Neural crest cell (in vitro differentiated cells): ENCODE data around the gene F2. TPM values are rescaled to one million over a fixed set of nuclear protein-coding genes. Genes with fewer than 3 reads are reported as not detected.
A peak's percentile ranks its signal among the peaks of the same experiment; 100 is the strongest.
"Not testable (repeated sequence)": the region's sequence is repeated elsewhere in the genome, so short reads cannot be mapped to it uniquely, and the experiment has no call there.

ENCODE experiments used
- DNase-seq: peaks from one replicate; pipeline ENCODE4 v3.0.0; 2021; ENCODE audit warnings: low read depth, mixed read lengths, low spot score
- H3K27ac Mint-ChIP-seq: one replicate; pipeline ENCODE4 v1.8.0; 2021; ENCODE audit warnings: mild to moderate bottlenecking, mixed read lengths; ENCODE audit not compliant: unreplicated experiment
- H3K27me3 Mint-ChIP-seq: 2 replicates; pipeline ENCODE4 v1.8.0; 2021; ENCODE audit warnings: low read depth, mild to moderate bottlenecking, mixed read lengths
- H3K36me3 Mint-ChIP-seq: 2 replicates; pipeline ENCODE4 v1.8.0; 2021; ENCODE audit warnings: low read depth, mild to moderate bottlenecking, mixed read lengths
- H3K4me1 Mint-ChIP-seq: 2 replicates; pipeline ENCODE4 v1.8.0; 2021; ENCODE audit warnings: mixed read lengths
- H3K4me3 Mint-ChIP-seq: one replicate; pipeline ENCODE4 v1.8.0; 2021; ENCODE audit warnings: mild to moderate bottlenecking, mixed read lengths
- H3K9me3 Mint-ChIP-seq: 2 replicates; pipeline ENCODE4 v1.8.0; 2021; ENCODE audit warnings: mixed read lengths
- long read RNA-seq: library from polyadenylated mRNA; unstranded; transcript quantifications from one replicate; pipeline ENCODE4 v2.0.0, GENCODE V29; 2020
- total RNA-seq: library from RNA; stranded (reverse); gene quantifications from 2 replicates; pipeline ENCODE4 v1.2.1, GENCODE V29; 2021
- TF ChIP-seq, protein P1 (sequence below): fragments of 200-600 bp; sonication (generic); conservative IDR thresholded peaks from 2 replicates; pipeline ENCODE4 v1.5.0; 2021; ENCODE audit warnings: antibody characterized with exemption, mild to moderate bottlenecking

F2 gene
- not detected in 2 replicates for total RNA-seq
- long read RNA-seq, result 0 reads

DNA sequence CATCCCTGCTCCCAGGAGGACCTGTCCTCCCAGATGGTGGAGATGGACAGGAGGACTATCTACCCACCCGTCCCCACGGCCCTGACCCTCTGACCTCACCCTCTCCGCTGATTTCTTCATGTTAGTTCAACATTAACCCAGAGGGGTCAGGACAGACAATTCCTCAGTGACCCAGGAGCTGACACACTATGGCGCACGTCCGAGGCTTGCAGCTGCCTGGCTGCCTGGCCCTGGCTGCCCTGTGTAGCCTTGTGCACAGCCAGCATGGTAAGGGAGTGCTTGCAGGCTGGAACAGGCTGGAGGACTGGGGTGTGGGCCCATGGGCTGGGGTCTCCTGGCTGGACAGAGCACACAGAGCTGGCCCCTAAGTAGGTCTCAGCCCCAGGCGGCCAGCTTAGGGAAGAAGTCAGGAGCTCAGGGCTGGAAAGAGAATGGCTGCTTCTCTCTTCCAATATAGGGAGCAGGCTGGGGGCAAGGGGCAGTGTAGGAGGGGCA lies at the start of gene F2:
Gene F2, plus strand, starts transcription at position 166 of the 495 bp plus-strand sequence. Its CDS starts 23 bp downstream, at position 189.
- Mint-ChIP-seq H3K4me3 (no peak within 1 kb of the TSS), H3K36me3 (no peaks in the 10 kb centered on the region), H3K4me1 (peaks cover 9% of the 10 kb centered on the region), H3K27me3 (no peaks in the 10 kb centered on the region), H3K9me3 (no peaks in the 10 kb centered on the region), H3K27ac (peak within 1 kb of the TSS; percentile 68)
- TF ChIP-seq, protein P1, sequence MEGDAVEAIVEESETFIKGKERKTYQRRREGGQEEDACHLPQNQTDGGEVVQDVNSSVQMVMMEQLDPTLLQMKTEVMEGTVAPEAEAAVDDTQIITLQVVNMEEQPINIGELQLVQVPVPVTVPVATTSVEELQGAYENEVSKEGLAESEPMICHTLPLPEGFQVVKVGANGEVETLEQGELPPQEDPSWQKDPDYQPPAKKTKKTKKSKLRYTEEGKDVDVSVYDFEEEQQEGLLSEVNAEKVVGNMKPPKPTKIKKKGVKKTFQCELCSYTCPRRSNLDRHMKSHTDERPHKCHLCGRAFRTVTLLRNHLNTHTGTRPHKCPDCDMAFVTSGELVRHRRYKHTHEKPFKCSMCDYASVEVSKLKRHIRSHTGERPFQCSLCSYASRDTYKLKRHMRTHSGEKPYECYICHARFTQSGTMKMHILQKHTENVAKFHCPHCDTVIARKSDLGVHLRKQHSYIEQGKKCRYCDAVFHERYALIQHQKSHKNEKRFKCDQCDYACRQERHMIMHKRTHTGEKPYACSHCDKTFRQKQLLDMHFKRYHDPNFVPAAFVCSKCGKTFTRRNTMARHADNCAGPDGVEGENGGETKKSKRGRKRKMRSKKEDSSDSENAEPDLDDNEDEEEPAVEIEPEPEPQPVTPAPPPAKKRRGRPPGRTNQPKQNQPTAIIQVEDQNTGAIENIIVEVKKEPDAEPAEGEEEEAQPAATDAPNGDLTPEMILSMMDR, result no peak
- no peak for DNase-seq

DNA sequence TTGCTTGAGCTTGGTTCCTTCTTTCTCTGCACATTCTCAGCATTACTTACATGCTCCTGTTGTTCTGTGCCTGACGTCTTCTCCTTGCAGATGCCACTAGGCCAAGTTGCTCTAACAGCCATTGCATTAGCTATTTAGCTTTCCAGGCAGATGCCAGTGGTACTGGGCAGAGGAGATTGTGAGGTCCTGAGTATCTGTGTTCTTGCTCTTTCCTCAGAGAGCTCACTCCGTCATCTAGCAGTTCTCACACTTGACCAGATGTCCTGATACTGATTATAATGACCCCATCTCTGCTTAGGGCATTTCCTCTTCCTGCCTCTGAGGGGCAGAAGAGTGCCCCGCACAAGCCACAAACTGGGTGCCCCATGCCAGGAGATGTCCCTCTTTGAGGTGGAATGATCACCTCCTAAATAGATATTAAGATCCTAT lies 49.3 kb upstream of the F2 start:
- Mint-ChIP-seq H3K27me3 (no peaks in the 10 kb centered on the region), H3K27ac (no peak overlapping the region), H3K4me3 (no peak overlapping the region), H3K4me1 (peaks cover 2% of the 10 kb centered on the region), H3K36me3 (peaks cover 6% of the 10 kb centered on the region), H3K9me3 (no peaks in the 10 kb centered on the region)
- TF ChIP-seq, protein P1, result peak; percentile 25
- no peak for DNase-seq

DNA sequence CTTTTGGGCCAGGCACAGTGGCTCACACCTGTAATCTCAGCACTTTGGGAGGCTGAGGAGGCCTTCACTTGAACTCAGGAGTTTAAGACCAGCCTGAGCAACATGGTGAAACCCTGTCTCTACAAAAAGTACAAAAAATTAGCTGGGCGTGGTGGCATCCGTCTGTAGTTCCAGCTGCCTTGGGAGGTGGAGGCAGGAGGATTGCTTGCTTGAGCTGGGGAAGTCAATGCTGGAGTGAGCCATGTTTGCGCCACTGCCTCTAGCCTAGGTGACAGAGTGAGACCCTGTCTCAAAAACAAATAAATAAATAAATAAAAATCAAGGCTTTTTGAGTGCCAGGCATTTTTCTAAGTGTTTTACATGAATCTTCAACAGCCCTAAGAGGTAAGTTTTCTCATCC lies 48.5 kb upstream of the F2 start:
- not testable (repeated sequence) for H3K36me3 Mint-ChIP-seq, H3K4me1 Mint-ChIP-seq, DNase-seq, H3K27ac Mint-ChIP-seq, H3K4me3 Mint-ChIP-seq, H3K9me3 Mint-ChIP-seq, H3K27me3 Mint-ChIP-seq

DNA sequence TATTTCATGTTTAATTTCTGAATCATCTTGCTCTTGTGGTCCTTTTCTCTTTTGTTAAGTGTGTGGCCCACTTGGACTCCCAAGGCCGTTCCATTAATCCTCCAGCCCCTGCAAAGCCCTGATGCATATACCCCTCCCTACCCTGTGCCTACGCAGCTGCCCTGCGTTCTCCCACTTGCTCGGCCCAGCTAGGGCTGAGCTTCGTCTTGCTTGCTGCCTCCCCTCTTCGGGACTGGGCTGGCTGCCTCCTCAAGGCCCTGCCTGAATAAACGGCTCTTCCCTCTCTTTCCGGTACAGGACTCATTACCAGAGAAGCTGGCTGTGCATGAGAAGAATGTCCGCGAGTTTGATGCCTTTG lies 47.1 kb upstream of the F2 start:
- no peak overlapping the region for H3K27ac Mint-ChIP-seq
- H3K36me3 Mint-ChIP-seq, result peaks cover 6% of the 10 kb centered on the region
- no peak for DNase-seq
- no peak overlapping the region for H3K4me3 Mint-ChIP-seq
- TF ChIP-seq, protein P1, result no peak
- H3K9me3 Mint-ChIP-seq, result no peaks in the 10 kb centered on the region
- H3K4me1 Mint-ChIP-seq, result peaks cover 4% of the 10 kb centered on the region
- H3K27me3 Mint-ChIP-seq, result no peaks in the 10 kb centered on the region

DNA sequence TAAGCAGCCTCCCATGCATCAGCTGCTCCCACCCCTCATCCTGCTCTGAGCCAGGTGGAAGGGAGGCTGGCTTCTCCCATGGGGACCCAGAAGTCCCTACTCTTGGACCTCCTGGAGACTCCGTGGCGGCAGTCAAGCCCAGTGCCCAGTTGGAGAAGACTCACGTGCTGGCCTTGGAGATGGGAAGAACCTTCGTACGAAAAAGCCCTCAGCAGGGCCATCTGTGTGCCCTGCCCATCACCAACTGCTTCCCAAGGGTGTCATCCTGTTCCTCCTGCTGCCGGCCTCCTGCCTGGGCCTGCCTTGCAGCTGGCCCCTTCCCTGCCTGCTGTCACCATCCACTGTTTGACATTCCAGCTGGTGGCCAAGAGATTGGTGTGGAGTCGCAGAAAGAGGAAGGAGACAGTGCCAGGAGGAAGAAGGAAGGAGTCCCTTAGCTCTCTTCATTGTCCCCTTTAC lies 46.6 kb upstream of the F2 start:
- H3K4me1 Mint-ChIP-seq, result peaks cover 4% of the 10 kb centered on the region
- no peak overlapping the region for H3K27ac Mint-ChIP-seq
- no peak for DNase-seq
- no peak overlapping the region for H3K4me3 Mint-ChIP-seq
- TF ChIP-seq, protein P1, result no peak
- peaks cover 6% of the 10 kb centered on the region for H3K36me3 Mint-ChIP-seq
- H3K27me3 Mint-ChIP-seq, result no peaks in the 10 kb centered on the region
- H3K9me3 Mint-ChIP-seq, result no peaks in the 10 kb centered on the region

DNA sequence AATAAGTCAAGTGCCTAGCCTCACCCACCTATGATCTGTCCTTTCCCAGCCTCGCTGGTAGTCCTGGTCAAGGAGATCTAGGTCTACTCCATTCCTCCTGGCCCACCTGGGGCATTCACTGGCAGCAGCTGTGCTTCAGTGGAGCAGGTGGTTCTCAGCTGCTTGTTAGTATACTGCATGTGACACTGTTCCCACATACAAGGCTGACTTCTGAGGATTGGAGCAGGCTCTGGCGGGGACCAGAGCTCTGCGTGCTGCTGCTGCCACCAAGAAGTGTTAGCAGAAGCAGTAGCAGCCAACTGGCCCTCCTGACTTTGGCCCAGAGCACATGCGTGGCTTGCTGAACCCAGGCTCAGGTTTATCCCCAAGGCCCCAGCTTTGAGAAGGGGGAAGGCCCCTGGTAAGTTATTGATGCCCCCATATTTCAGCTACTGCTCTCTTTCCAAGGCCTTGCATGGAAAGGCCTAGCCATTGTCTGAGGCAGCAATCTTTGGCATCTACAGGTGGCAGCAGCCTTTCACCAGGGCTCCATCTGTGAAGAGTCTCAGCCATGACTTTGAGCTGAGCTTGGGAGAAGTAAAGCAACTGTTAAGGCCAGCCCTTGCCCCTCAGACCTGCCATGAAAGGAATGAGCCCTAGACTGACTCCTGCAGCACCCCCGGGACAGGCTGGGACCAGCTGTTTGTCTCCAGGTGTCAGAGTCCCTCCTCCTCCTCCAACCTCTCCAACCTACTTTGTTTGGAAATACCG lies 45.1 kb upstream of the F2 start:
- peaks cover 4% of the 10 kb centered on the region for H3K4me1 Mint-ChIP-seq
- no peak overlapping the region for H3K4me3 Mint-ChIP-seq
- TF ChIP-seq, protein P1, result no peak
- H3K27me3 Mint-ChIP-seq, result no peaks in the 10 kb centered on the region
- DNase-seq, result no peak
- H3K9me3 Mint-ChIP-seq, result no peaks in the 10 kb centered on the region
- no peak overlapping the region for H3K27ac Mint-ChIP-seq
- H3K36me3 Mint-ChIP-seq, result peaks cover 4% of the 10 kb centered on the region
